SIG-M5 treated with dmso at 0.1 percent for 504 hours (cell line): ENCODE results near the gene ARRDC2.
"Not testable (repeated sequence)": the region's sequence is repeated elsewhere in the genome, so short reads cannot be mapped to it uniquely, and the experiment has no call there.

ENCODE experiments used
- DNase-seq: peaks from one replicate; lab custom pipeline; 2025; ENCODE audit not compliant: unreplicated experiment; lab: John Stamatoyannopoulos, UW

ARRDC2 gene

GRCh38 chr19:18007917-18008673 lies at the start of gene ARRDC2:
ARRDC2 (plus strand) TSS chr19:18008170; CDS start chr19:18008311, 141 bp downstream.
- DNase-seq: peak; percentile 46

- DNase-seq: no peak
These were observed 43.9 kb upstream of the ARRDC2 start for GRCh38 chr19:17963936-17964691.

- no peak for DNase-seq
These were observed 42.4 kb upstream of the ARRDC2 start for GRCh38 chr19:17965370-17966128.

- no peak for DNase-seq
These were observed 41.9 kb upstream of the ARRDC2 start for GRCh38 chr19:17966129-17966483.

- DNase-seq: no peak
These were observed 41.3 kb upstream of the ARRDC2 start, which contains the start of gene KCNN1 for GRCh38 chr19:17966550-17967256. KCNN1 (plus strand) TSS chr19:17967107; CDS start chr19:17973889, 6,782 bp downstream.

- no peak for DNase-seq
These were observed 40.5 kb upstream of the ARRDC2 start for GRCh38 chr19:17967257-17968051.

- no peak for DNase-seq
These were observed 39.6 kb upstream of the ARRDC2 start for GRCh38 chr19:17968362-17968761.

- no peak for DNase-seq
These were observed 38.7 kb upstream of the ARRDC2 start for GRCh38 chr19:17969096-17969792.

GRCh38 chr19:17972230-17972629 lies 35.7 kb upstream of the ARRDC2 start:
- DNase-seq: no peak

GRCh38 chr19:17973759-17974158 lies 34.2 kb upstream of the ARRDC2 start:
- no peak for DNase-seq

GRCh38 chr19:17974551-17974950 lies 33.4 kb upstream of the ARRDC2 start:
- no peak for DNase-seq

- DNase-seq: no peak
These were observed 32.9 kb upstream of the ARRDC2 start for GRCh38 chr19:17975032-17975431.

- no peak for DNase-seq
These were observed 30.9 kb upstream of the ARRDC2 start for GRCh38 chr19:17977021-17977420.

- DNase-seq: no peak
These were observed 30.5 kb upstream of the ARRDC2 start for GRCh38 chr19:17977488-17977887.

- DNase-seq: no peak
These were observed 26.4 kb upstream of the ARRDC2 start for GRCh38 chr19:17981611-17982010.

- no peak for DNase-seq
These were observed 25.5 kb upstream of the ARRDC2 start for GRCh38 chr19:17982430-17982829.

GRCh38 chr19:17985037-17985818 lies 22.7 kb upstream of the ARRDC2 start:
- DNase-seq: no peak

- not testable (repeated sequence) for DNase-seq
These were observed 21.4 kb upstream of the ARRDC2 start for GRCh38 chr19:17986569-17986968.

- no peak for DNase-seq
These were observed 19.8 kb upstream of the ARRDC2 start for GRCh38 chr19:17988161-17988560.
